ENCODE measurements around the gene CISH. TPM values are rescaled to one million over a fixed set of nuclear protein-coding genes. Genes with fewer than 3 reads are reported as not detected.

Gene CISH
- polyA plus RNA-seq, 3 donors, result 12.9 to 36.2 (median 16.2) TPM

GRCh38 chr3:50563867-50564266 lies 47.7 kb downstream of the CISH start:
- 64 to 92% (median 87%) methylated on average over 2 of the region's 2 CpGs for WGBS, 3 donors
- no peak overlapping the region for H3K27ac ChIP-seq (ENCODE audit: low read depth, low read length)

GRCh38 chr3:50562861-50563260 lies 48.7 kb downstream of the CISH start:
- no peak overlapping the region for H3K27ac ChIP-seq (ENCODE audit: low read depth, low read length)
- 59 to 100% (median 61%) methylated on average over 2 of the region's 2 CpGs for WGBS, 3 donors

GRCh38 chr3:50559702-50560101 lies 51.9 kb downstream of the CISH start:
- H3K27ac ChIP-seq (ENCODE audit: low read depth, low read length), result no peak overlapping the region

- no peak overlapping the region for H3K27ac ChIP-seq (ENCODE audit: low read depth, low read length)
- WGBS, 3 donors, result 69 to 74% (median 69%) methylated on average over 7 of the region's 7 CpGs
Measured at GRCh38 chr3:50557915-50558314, 53.7 kb downstream of the CISH start.

- no peak overlapping the region for H3K27ac ChIP-seq (ENCODE audit: low read depth, low read length)
- 58 to 64% (median 63%) methylated on average over 8 of the region's 8 CpGs for WGBS, 3 donors
Measured at GRCh38 chr3:50557106-50557505, 54.5 kb downstream of the CISH start.

Other genes with a start within 250 kb of the CISH start
- gene CACNA2D2, start 108.1 kb downstream of the CISH start, polyA plus RNA-seq, result 1 to 10 TPM in 1 of 3 donors, under 1 TPM in 2; 0.56 to 1.7 (median 0.68) TPM
- gene C3orf18, start 44.0 kb downstream of the CISH start, polyA plus RNA-seq, result 1 to 10 TPM; 5.5 to 8.2 (median 6.9) TPM
- gene HEMK1, start 42.3 kb downstream of the CISH start, polyA plus RNA-seq, result 10 to 100 TPM; 12.2 to 20.8 (median 12.6) TPM
- gene MAPKAPK3, start 5.4 kb upstream of the CISH start, polyA plus RNA-seq, result 10 to 100 TPM; 25.6 to 31.9 (median 30.6) TPM
- under 1 TPM; 0.09 to 0.14 (median 0.11) TPM for gene DOCK3, start 63.2 kb upstream of the CISH start, polyA plus RNA-seq

Data from adipose tissue (tissue), 3 donors.